Lower leg skin (tissue), 3 donors: ENCODE measurements around the gene CCL2.

ENCODE experiments used
- POLR2A ChIP-seq, 2 donors: fragments of 450-650 bp; IDR thresholded peaks; one replicate each; pipeline ENCODE4 v1.6.1; 2016 to 2017; ENCODE audit warnings: antibody characterized with exemption in 2 of 2, mild to moderate bottlenecking in 1 of 2, moderate library complexity in 1 of 2
- TF ChIP-seq, protein P1 (sequence below), 3 donors: fragments of 450-650 bp; IDR thresholded peaks; one replicate each; pipeline ENCODE4 v1.5.1; 2016; ENCODE audit warnings: antibody characterized with exemption in 3 of 3, mild to moderate bottlenecking in 3 of 3, moderate library complexity in 2 of 3

DNA sequence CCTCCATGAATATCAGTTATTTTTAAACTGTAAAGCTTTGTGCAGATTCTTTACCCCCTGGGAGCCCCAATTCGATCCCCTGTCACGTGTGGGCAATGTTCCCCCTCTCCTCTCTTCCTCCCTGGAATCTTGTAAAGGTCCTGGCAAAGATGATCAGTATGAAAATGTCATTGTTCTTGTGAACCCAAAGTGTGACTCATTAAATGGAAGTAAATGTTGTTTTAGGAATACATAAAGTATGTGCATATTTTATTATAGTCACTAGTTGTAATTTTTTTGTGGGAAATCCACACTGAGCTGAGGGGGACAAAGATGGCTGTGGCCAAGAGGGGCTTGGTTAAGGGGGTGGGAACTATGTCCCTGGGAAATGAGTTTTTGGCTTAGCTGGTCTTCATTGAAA, 32.8 kb downstream of the CCL2 start:
- TF ChIP-seq, protein P1, sequence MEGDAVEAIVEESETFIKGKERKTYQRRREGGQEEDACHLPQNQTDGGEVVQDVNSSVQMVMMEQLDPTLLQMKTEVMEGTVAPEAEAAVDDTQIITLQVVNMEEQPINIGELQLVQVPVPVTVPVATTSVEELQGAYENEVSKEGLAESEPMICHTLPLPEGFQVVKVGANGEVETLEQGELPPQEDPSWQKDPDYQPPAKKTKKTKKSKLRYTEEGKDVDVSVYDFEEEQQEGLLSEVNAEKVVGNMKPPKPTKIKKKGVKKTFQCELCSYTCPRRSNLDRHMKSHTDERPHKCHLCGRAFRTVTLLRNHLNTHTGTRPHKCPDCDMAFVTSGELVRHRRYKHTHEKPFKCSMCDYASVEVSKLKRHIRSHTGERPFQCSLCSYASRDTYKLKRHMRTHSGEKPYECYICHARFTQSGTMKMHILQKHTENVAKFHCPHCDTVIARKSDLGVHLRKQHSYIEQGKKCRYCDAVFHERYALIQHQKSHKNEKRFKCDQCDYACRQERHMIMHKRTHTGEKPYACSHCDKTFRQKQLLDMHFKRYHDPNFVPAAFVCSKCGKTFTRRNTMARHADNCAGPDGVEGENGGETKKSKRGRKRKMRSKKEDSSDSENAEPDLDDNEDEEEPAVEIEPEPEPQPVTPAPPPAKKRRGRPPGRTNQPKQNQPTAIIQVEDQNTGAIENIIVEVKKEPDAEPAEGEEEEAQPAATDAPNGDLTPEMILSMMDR (IDR thresholded peaks at IDR 0.05) = no peak
- TF ChIP-seq POLR2A (IDR thresholded peaks at IDR 0.05) = no peak
